ENCODE measurements around the gene DUSP18. TPM values are rescaled to one million over a fixed set of nuclear protein-coding genes. Genes with fewer than 3 reads are reported as not detected.
A peak's percentile ranks its signal among the peaks of the same experiment; 100 is the strongest.

DUSP18 gene
- total and polyA plus RNA-seq, 2 experiments from 2014 or later, result 9.5 to 12.4 TPM

DNA sequence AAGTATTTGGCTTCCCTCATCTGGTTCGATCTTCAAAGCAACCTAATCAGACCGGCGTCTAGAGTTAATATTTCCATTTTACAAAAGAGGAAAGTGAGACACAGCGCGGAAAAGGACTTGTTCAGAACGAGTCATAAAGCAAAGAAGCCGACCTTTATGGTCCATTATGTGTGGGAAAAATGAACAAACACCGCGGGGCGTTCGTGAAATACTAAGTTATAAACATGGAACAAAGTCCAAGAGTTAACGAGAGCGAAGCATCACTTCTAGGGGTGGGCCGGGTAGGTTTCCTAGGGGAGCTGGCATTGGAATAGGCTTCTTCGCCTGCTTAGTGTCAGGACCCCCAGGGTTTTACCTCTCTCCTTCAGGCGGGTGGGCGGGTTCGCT is 575 bp downstream of the DUSP18 start:
- H3K27me3 ChIP-seq (replicated peaks; ENCODE audit: insufficient read depth), result no peaks in the 10 kb centered on the region
- WGBS, 2 experiments (ENCODE audit: low coverage in 1 of 2, low lambda C conversion rate in 2 of 2, missing lambda C conversion rate in 2 of 2), result 2% methylated on average over 18 of the region's 18 CpGs
- peak overlapping the region; percentile 83 for H3K9ac ChIP-seq
- no peaks in the 10 kb centered on the region for H4K20me1 ChIP-seq (ENCODE audit: insufficient read depth)
- peak overlapping the region; percentile 56 for H3K27ac ChIP-seq
- peaks cover 5% of the 10 kb centered on the region; the same call in 1 of the 2 replicates for H3K79me2 ChIP-seq (ENCODE audit: insufficient read depth)
- no peaks in the 10 kb centered on the region for H3K9me3 ChIP-seq (ENCODE audit: low read depth)
- no peaks in the 10 kb centered on the region for H3F3A ChIP-seq (ENCODE audit: insufficient read depth)
- H2AFZ ChIP-seq, result peak overlapping the region; percentile 93
- H3K36me3 ChIP-seq (ENCODE audit: low read depth), result no peaks in the 10 kb centered on the region
- no peaks in the 10 kb centered on the region for H3K9me2 ChIP-seq (ENCODE audit: insufficient read depth)
- DNase-seq, result peak; percentile 51
- no peaks in the 10 kb centered on the region for H3K4me1 ChIP-seq (ENCODE audit: insufficient read depth)
- in situ Hi-C loops (cut with MboI), result no loop called here
- TF ChIP-seq EZH2 (IDR thresholded peaks at IDR 0.05; ENCODE audit: insufficient read depth, poor library complexity, severe bottlenecking) (no peak), EZH2phosphoT487 (IDR thresholded peaks at IDR 0.05; ENCODE audit: insufficient read depth, low read depth) (no peak)
- H3K4me3 ChIP-seq, result peak overlapping the region; percentile 82
- H3K4me2 ChIP-seq (ENCODE audit: unreplicated experiment), result peak overlapping the region; percentile 90

DNA sequence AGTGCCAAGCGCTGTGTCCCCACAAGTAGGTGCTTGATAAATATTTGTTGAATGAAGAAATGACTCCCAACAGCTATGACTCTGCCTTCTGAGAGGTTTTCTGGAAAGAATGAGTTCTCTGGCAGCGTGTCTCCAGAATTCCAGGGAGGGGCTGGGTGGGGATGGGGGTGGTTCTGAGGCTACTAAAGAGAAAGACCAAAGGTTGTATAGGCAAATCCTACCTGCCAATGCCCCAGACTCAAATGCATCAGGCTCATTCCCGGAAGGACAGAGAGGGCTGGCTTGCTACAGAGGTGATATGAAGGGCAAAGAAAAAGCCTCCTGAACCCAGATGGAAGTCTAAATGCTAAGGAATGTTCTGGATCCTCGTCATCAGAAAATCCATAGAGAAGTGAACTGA is 1.9 kb downstream of the DUSP18 start:
- TF ChIP-seq EZH2 (IDR thresholded peaks at IDR 0.05; ENCODE audit: insufficient read depth, poor library complexity, severe bottlenecking) (no peak), EZH2phosphoT487 (IDR thresholded peaks at IDR 0.05; ENCODE audit: insufficient read depth, low read depth) (no peak)
- H3K27me3 ChIP-seq (replicated peaks; ENCODE audit: insufficient read depth), result no peaks in the 10 kb centered on the region
- no peaks in the 10 kb centered on the region for H4K20me1 ChIP-seq (ENCODE audit: insufficient read depth)
- no peak overlapping the region for H3K9ac ChIP-seq
- H2AFZ ChIP-seq, result no peak overlapping the region
- in situ Hi-C loops (cut with MboI), result no loop called here
- no peak overlapping the region for H3K4me3 ChIP-seq
- H3K9me3 ChIP-seq (ENCODE audit: low read depth), result no peaks in the 10 kb centered on the region
- H3K27ac ChIP-seq, result no peak overlapping the region
- H3K79me2 ChIP-seq (ENCODE audit: insufficient read depth), result peaks cover 5% of the 10 kb centered on the region; the same call in 1 of the 2 replicates
- no peaks in the 10 kb centered on the region for H3K9me2 ChIP-seq (ENCODE audit: insufficient read depth)
- no peak overlapping the region for H3K4me2 ChIP-seq (ENCODE audit: unreplicated experiment)
- no peak for DNase-seq
- WGBS, 2 experiments (ENCODE audit: low coverage in 1 of 2, low lambda C conversion rate in 2 of 2, missing lambda C conversion rate in 2 of 2), result 92 to 95% methylated on average over 4 of the region's 4 CpGs
- no peaks in the 10 kb centered on the region for H3K4me1 ChIP-seq (ENCODE audit: insufficient read depth)
- no peaks in the 10 kb centered on the region for H3F3A ChIP-seq (ENCODE audit: insufficient read depth)
- no peaks in the 10 kb centered on the region for H3K36me3 ChIP-seq (ENCODE audit: low read depth)

DNA sequence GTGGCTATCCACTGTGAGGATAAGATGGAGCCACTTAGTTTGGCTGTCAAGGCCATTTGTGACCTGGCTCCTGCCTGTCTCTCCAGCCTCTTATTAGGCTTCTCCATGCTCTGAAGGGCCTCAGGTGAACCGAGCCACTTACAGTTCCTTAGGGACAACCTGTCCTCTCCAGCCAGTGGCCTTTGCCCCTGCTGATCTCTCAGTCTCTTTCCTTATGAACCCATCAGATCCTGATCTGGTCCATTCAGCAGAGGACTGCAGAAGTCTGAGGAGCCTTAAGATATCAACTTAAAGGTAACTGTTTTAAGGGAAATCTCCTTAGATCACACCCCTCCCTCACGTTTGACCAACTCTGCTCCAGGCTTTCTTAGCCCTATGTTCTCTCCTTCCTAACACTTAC is 2.4 kb downstream of the DUSP18 start:
- Histone ChIP-seq H3K9me2 (ENCODE audit: insufficient read depth) (no peaks in the 10 kb centered on the region), H2AFZ (no peak overlapping the region), H3K9ac (no peak overlapping the region), H3K9me3 (ENCODE audit: low read depth) (no peaks in the 10 kb centered on the region), H3K27ac (no peak overlapping the region), H4K20me1 (ENCODE audit: insufficient read depth) (no peaks in the 10 kb centered on the region), H3K4me2 (ENCODE audit: unreplicated experiment) (no peak overlapping the region), H3F3A (ENCODE audit: insufficient read depth) (no peaks in the 10 kb centered on the region), H3K4me3 (no peak overlapping the region), H3K36me3 (ENCODE audit: low read depth) (no peaks in the 10 kb centered on the region), H3K27me3 (replicated peaks; ENCODE audit: insufficient read depth) (no peaks in the 10 kb centered on the region), H3K4me1 (ENCODE audit: insufficient read depth) (no peaks in the 10 kb centered on the region), H3K79me2 (ENCODE audit: insufficient read depth) (peaks cover 5% of the 10 kb centered on the region; the same call in 1 of the 2 replicates)
- in situ Hi-C loops (cut with MboI), result no loop called here
- no peak for TF ChIP-seq EZH2phosphoT487 (IDR thresholded peaks at IDR 0.05; ENCODE audit: insufficient read depth, low read depth)
- DNase-seq, result no peak
- whole genome bisulfite sequencing, 2 experiments (ENCODE audit: low coverage in 1 of 2, low lambda C conversion rate in 2 of 2, missing lambda C conversion rate in 2 of 2), result 79 to 92% methylated on average over 2 of the region's 2 CpGs

DNA sequence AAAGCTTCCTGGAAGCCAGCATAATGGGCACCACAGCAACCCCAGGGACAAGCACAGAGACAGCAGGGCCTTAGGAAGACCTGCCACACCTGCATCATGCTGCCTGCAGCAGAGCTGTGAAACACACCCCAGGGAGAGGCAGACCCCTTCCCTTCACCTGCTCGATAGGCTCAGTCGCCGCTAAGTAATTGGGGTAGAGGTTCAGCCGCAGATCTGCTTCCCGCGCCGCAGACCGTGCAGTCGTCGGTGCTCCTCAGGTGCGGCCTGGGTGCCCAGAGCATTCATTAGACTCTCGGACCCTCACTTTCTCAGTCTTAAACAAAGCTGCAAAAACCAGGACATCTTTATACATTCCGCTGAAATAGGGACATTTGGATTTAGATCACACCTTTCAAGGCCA is 2.9 kb downstream of the DUSP18 start:
- no peak for DNase-seq
- Histone ChIP-seq H2AFZ (no peak overlapping the region), H3K9me3 (ENCODE audit: low read depth) (no peaks in the 10 kb centered on the region), H3K27me3 (replicated peaks; ENCODE audit: insufficient read depth) (no peaks in the 10 kb centered on the region), H3K27ac (no peak overlapping the region), H3K9me2 (ENCODE audit: insufficient read depth) (no peaks in the 10 kb centered on the region), H3F3A (ENCODE audit: insufficient read depth) (no peaks in the 10 kb centered on the region), H3K4me3 (no peak overlapping the region), H3K79me2 (ENCODE audit: insufficient read depth) (peaks cover 5% of the 10 kb centered on the region; the same call in 1 of the 2 replicates), H3K4me2 (ENCODE audit: unreplicated experiment) (no peak overlapping the region), H3K4me1 (ENCODE audit: insufficient read depth) (no peaks in the 10 kb centered on the region), H3K36me3 (ENCODE audit: low read depth) (no peaks in the 10 kb centered on the region), H3K9ac (no peak overlapping the region), H4K20me1 (ENCODE audit: insufficient read depth) (no peaks in the 10 kb centered on the region)
- in situ Hi-C loops (cut with MboI), result no loop called here
- WGBS, 2 experiments (ENCODE audit: low coverage in 1 of 2, low lambda C conversion rate in 2 of 2, missing lambda C conversion rate in 2 of 2), result 98 to 99% methylated on average over 12 to 13 of the region's 13 CpGs
- TF ChIP-seq EZH2 (IDR thresholded peaks at IDR 0.05; ENCODE audit: insufficient read depth, poor library complexity, severe bottlenecking) (no peak), EZH2phosphoT487 (IDR thresholded peaks at IDR 0.05; ENCODE audit: insufficient read depth, low read depth) (no peak)

DNA sequence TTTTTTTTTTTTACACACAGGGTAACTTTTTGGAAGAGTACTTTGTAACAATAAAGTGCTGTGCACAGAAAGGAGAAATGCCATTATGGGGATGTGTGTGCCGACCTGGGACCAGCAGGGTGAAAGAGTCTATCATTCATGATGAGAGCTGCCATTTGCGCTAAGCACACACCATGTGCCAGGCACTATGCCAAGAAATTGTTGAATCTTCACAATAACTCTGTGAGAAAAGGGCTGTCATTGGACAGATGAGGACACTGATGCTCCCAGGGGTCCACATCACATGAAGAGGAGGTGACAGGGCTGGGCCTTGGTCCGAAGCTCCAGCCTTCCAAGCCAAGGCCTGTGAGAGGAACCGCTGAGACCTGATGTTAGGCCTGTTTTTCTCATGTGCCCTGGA is 5.6 kb downstream of the DUSP18 start:
- no peaks in the 10 kb centered on the region for H3K27me3 ChIP-seq (replicated peaks; ENCODE audit: insufficient read depth)
- WGBS, 2 experiments (ENCODE audit: low coverage in 1 of 2, low lambda C conversion rate in 2 of 2, missing lambda C conversion rate in 2 of 2), result 89 to 98% methylated on average over 4 of the region's 4 CpGs
- no peaks in the 10 kb centered on the region for H3K9me2 ChIP-seq (ENCODE audit: insufficient read depth)
- TF ChIP-seq EZH2phosphoT487 (IDR thresholded peaks at IDR 0.05; ENCODE audit: insufficient read depth, low read depth) (no peak), EZH2 (IDR thresholded peaks at IDR 0.05; ENCODE audit: insufficient read depth, poor library complexity, severe bottlenecking) (no peak)
- no peak overlapping the region for H3K4me2 ChIP-seq (ENCODE audit: unreplicated experiment)
- no peak overlapping the region for H3K4me3 ChIP-seq
- H3F3A ChIP-seq (ENCODE audit: insufficient read depth), result no peaks in the 10 kb centered on the region
- H2AFZ ChIP-seq, result no peak overlapping the region
- no peak overlapping the region for H3K9ac ChIP-seq
- H4K20me1 ChIP-seq (ENCODE audit: insufficient read depth), result no peaks in the 10 kb centered on the region
- no peak overlapping the region for H3K27ac ChIP-seq
- peaks cover 5% of the 10 kb centered on the region; the same call in 1 of the 2 replicates for H3K79me2 ChIP-seq (ENCODE audit: insufficient read depth)
- in situ Hi-C loops (cut with MboI), result no loop called here
- no peaks in the 10 kb centered on the region for H3K36me3 ChIP-seq (ENCODE audit: low read depth)
- DNase-seq, result no peak
- no peaks in the 10 kb centered on the region for H3K9me3 ChIP-seq (ENCODE audit: low read depth)
- no peaks in the 10 kb centered on the region for H3K4me1 ChIP-seq (ENCODE audit: insufficient read depth)
